Naive thymus-derived CD8-positive, alpha-beta T cell (primary cell): ENCODE data around the gene CCDC88A. TPM values are rescaled to one million over a fixed set of nuclear protein-coding genes. Genes with fewer than 3 reads are reported as not detected.

Source experiments
- ATAC-seq, 2 donors: fragments of 150-1000 bp; cut with Tn5 transposase in 1 of 2; sonication (Bioruptor Pico), chemical (Tn5 transposase) in 1 of 2; 1 replicate in 1 of 2; 2 replicates in 1 of 2; pipeline ENCODE4 v1.10.0; 2021; ENCODE audit warnings: mild to moderate bottlenecking in 2 of 2, moderate library complexity in 2 of 2
- POLR2A ChIA-PET: fragments of 350-600 bp; sonication (Branson Sonifier 250); formaldehyde crosslinking; loops from one replicate; lab custom pipeline; 2021; ENCODE audit warnings: antibody characterized with exemption; lab: Charles Lee
- DNase-seq, 10 donors: peaks; one replicate each; pipeline versions ENCODE4 v3.0.0 to v3.0.0-alpha.2; 2020 to 2022
- H3K27ac Mint-ChIP-seq, 10 donors: one replicate each; pipeline ENCODE4 v1.8.0; 2020 to 2022; ENCODE audit warnings: mild to moderate bottlenecking in 10 of 10, mixed read lengths in 10 of 10, moderate library complexity in 4 of 10, inconsistent platforms in 1 of 10
- H3K27me3 Mint-ChIP-seq, 5 donors: one replicate each; pipeline ENCODE4 v1.8.0; 2021 to 2022; ENCODE audit warnings: mixed read lengths in 5 of 5
- H3K36me3 Mint-ChIP-seq, 3 donors: one replicate each; pipeline ENCODE4 v1.8.0; 2020 to 2022; ENCODE audit warnings: mixed read lengths in 3 of 3, mild to moderate bottlenecking in 2 of 3, inconsistent platforms in 1 of 3
- H3K4me1 Mint-ChIP-seq, 4 donors: one replicate each; pipeline ENCODE4 v1.8.0; 2021 to 2022; ENCODE audit warnings: mixed read lengths in 4 of 4
- H3K4me3 Mint-ChIP-seq, 10 donors: one replicate each; pipeline ENCODE4 v1.8.0; 2020 to 2022; ENCODE audit warnings: mild to moderate bottlenecking in 10 of 10, mixed read lengths in 10 of 10, moderate library complexity in 6 of 10, inconsistent platforms in 1 of 10
- H3K9me3 Mint-ChIP-seq, 9 donors: one replicate each; pipeline ENCODE4 v1.8.0; 2020 to 2022; ENCODE audit warnings: mixed read lengths in 9 of 9, mild to moderate bottlenecking in 3 of 9, inconsistent platforms in 1 of 9, moderate library complexity in 1 of 9
- polyA plus RNA-seq, 3 donors: library from polyadenylated mRNA; unstranded; fragments of 300-500 nt; fragmentation: Illumina TruSeq; gene quantifications; one replicate each; pipeline ENCODE4 v1.2.3, GENCODE V29; 2021
- total RNA-seq, 8 experiments: library from RNA in 2 of 8; stranded (reverse) in 2 of 8; gene quantifications; one replicate each; pipeline ENCODE4 v1.2.3 and lab custom pipeline; 2021 to 2026

Gene CCDC88A
- total and polyA plus RNA-seq, 5 experiments from 2014 or later: 0.87 to 26.1 (median 5.0) TPM

GRCh38 chr2:55441280-55441892, 21.7 kb upstream of the CCDC88A start:
- ATAC-seq (no peak), DNase-seq (no peak)
- no peaks in the 10 kb centered on the region for H3K4me1 Mint-ChIP-seq
- POLR2A ChIA-PET: no interaction called here
- H3K9me3 Mint-ChIP-seq: no peaks in the 10 kb centered on the region
- peaks cover 0 to 3% (median 0%) of the 10 kb centered on the region in 3 donors for H3K36me3 Mint-ChIP-seq
- H3K27ac Mint-ChIP-seq: no peak overlapping the region
- H3K27me3 Mint-ChIP-seq: peaks cover 4 to 8% (median 7%) of the 10 kb centered on the region in 5 donors
- no peak overlapping the region for H3K4me3 Mint-ChIP-seq

- H3K27me3 Mint-ChIP-seq: peaks cover 0 to 8% (median 4%) of the 10 kb centered on the region in 5 donors
- H3K36me3 Mint-ChIP-seq: peaks cover 0 to 3% (median 0%) of the 10 kb centered on the region in 3 donors
- H3K4me1 Mint-ChIP-seq: no peaks in the 10 kb centered on the region
- H3K27ac Mint-ChIP-seq: peak overlapping the region in 1 of 10 donors; percentile 34
- no peak for DNase-seq
- no peak overlapping the region for H3K4me3 Mint-ChIP-seq
- ATAC-seq: no peak
- no peaks in the 10 kb centered on the region for H3K9me3 Mint-ChIP-seq
- POLR2A ChIA-PET: no interaction called here
These were observed 19.4 kb upstream of the CCDC88A start for GRCh38 chr2:55439101-55439397.

- Mint-ChIP-seq H3K4me3 (no peak overlapping the region), H3K27me3 (peaks cover 0 to 8% (median 4%) of the 10 kb centered on the region in 5 donors), H3K4me1 (no peaks in the 10 kb centered on the region), H3K27ac (peak overlapping the region in 1 of 10 donors; percentile 34), H3K9me3 (no peaks in the 10 kb centered on the region), H3K36me3 (peaks cover 0 to 3% (median 0%) of the 10 kb centered on the region in 3 donors)
- POLR2A ChIA-PET: no interaction called here
- ATAC-seq (no peak), DNase-seq (no peak)
These were observed 18.9 kb upstream of the CCDC88A start for GRCh38 chr2:55438391-55439100.

GRCh38 chr2:55437515-55438390, 18.1 kb upstream of the CCDC88A start:
- peaks cover 0 to 3% (median 0%) of the 10 kb centered on the region in 3 donors for H3K36me3 Mint-ChIP-seq
- ATAC-seq: no peak
- POLR2A ChIA-PET: no interaction called here
- H3K9me3 Mint-ChIP-seq: no peaks in the 10 kb centered on the region
- no peak overlapping the region for H3K27ac Mint-ChIP-seq
- H3K4me3 Mint-ChIP-seq: no peak overlapping the region
- H3K4me1 Mint-ChIP-seq: no peaks in the 10 kb centered on the region
- peaks cover 0 to 8% (median 4%) of the 10 kb centered on the region in 5 donors for H3K27me3 Mint-ChIP-seq
- DNase-seq: no peak

- DNase-seq (peak in 3 of 10 donors; percentile 32 to 47 (median 45)), ATAC-seq (peak; percentile 49 to 50)
- Mint-ChIP-seq H3K4me1 (no peaks in the 10 kb centered on the region), H3K9me3 (no peaks in the 10 kb centered on the region), H3K27ac (no peak overlapping the region), H3K27me3 (peaks cover 0 to 2% (median 0%) of the 10 kb centered on the region in 5 donors), H3K36me3 (no peaks in the 10 kb centered on the region), H3K4me3 (no peak overlapping the region)
- POLR2A ChIA-PET: no interaction called here
These were observed 12.4 kb upstream of the CCDC88A start for GRCh38 chr2:55431982-55432627.

- peaks cover 0 to 2% (median 0%) of the 10 kb centered on the region in 4 donors for H3K4me1 Mint-ChIP-seq
- no peak for DNase-seq
- POLR2A ChIA-PET: interaction anchor here (1.2 kb wide), 1 partner anchor 89 kb away, joined by 3 read pairs; the partner anchor contains the start of gene CFAP36
- no peak overlapping the region for H3K27ac Mint-ChIP-seq
- ATAC-seq: no peak
- no peaks in the 10 kb centered on the region for H3K9me3 Mint-ChIP-seq
- H3K36me3 Mint-ChIP-seq: no peaks in the 10 kb centered on the region
- H3K27me3 Mint-ChIP-seq: peaks cover 2 to 10% (median 5%) of the 10 kb centered on the region in 5 donors
- no peak overlapping the region for H3K4me3 Mint-ChIP-seq
These were observed 10.7 kb upstream of the CCDC88A start for GRCh38 chr2:55430211-55430975.

- H3K27me3 Mint-ChIP-seq: peaks cover 2 to 13% (median 8%) of the 10 kb centered on the region in 5 donors
- POLR2A ChIA-PET: no interaction called here
- no peaks in the 10 kb centered on the region for H3K36me3 Mint-ChIP-seq
- no peak overlapping the region for H3K27ac Mint-ChIP-seq
- DNase-seq (no peak), ATAC-seq (no peak)
- H3K4me3 Mint-ChIP-seq: no peak overlapping the region
- peaks cover 0 to 5% (median 0%) of the 10 kb centered on the region in 4 donors for H3K4me1 Mint-ChIP-seq
- H3K9me3 Mint-ChIP-seq: no peaks in the 10 kb centered on the region
These were observed 8.6 kb upstream of the CCDC88A start for GRCh38 chr2:55428258-55428657.

- ATAC-seq (no peak), DNase-seq (no peak)
- Mint-ChIP-seq H3K27me3 (peaks cover 4 to 13% (median 8%) of the 10 kb centered on the region in 5 donors), H3K9me3 (no peaks in the 10 kb centered on the region), H3K4me3 (no peak overlapping the region), H3K27ac (peak overlapping the region in 1 of 10 donors; percentile 30), H3K4me1 (peaks cover 2 to 14% (median 6%) of the 10 kb centered on the region in 4 donors), H3K36me3 (no peaks in the 10 kb centered on the region)
- POLR2A ChIA-PET: no interaction called here
These were observed 5.8 kb upstream of the CCDC88A start for GRCh38 chr2:55425431-55425831.

- H3K4me1 Mint-ChIP-seq: peaks cover 9 to 29% (median 22%) of the 10 kb centered on the region in 4 donors
- H3K36me3 Mint-ChIP-seq: no peaks in the 10 kb centered on the region
- POLR2A ChIA-PET: no interaction called here
- ATAC-seq (no peak), DNase-seq (no peak)
- H3K4me3 Mint-ChIP-seq: no peak overlapping the region
- peaks cover 4 to 13% (median 5%) of the 10 kb centered on the region in 5 donors for H3K27me3 Mint-ChIP-seq
- H3K27ac Mint-ChIP-seq: peak overlapping the region in 1 of 10 donors; percentile 39
- H3K9me3 Mint-ChIP-seq: no peaks in the 10 kb centered on the region
These were observed 3.4 kb upstream of the CCDC88A start for GRCh38 chr2:55422876-55423665.

- Mint-ChIP-seq H3K9me3 (no peaks in the 10 kb centered on the region), H3K4me1 (peaks cover 9 to 35% (median 28%) of the 10 kb centered on the region in 4 donors), H3K4me3 (peak overlapping the region; percentile 32 to 97 (median 70)), H3K36me3 (no peaks in the 10 kb centered on the region), H3K27ac (peak overlapping the region in 4 of 10 donors; percentile 32 to 75 (median 64)), H3K27me3 (peaks cover 2 to 13% (median 5%) of the 10 kb centered on the region in 5 donors)
- DNase-seq (no peak), ATAC-seq (no peak)
- POLR2A ChIA-PET: no interaction called here
These were observed 1.7 kb upstream of the CCDC88A start for GRCh38 chr2:55421326-55421725.

GRCh38 chr2:55420871-55421270, 1.2 kb upstream of the CCDC88A start:
- ATAC-seq: no peak
- peak overlapping the region in 1 of 10 donors; percentile 32 for H3K27ac Mint-ChIP-seq
- POLR2A ChIA-PET: interaction anchor here (1.0 to 2.3 kb wide), 3 partner anchors 98 to 197 kb away, joined by 3 to 10 read pairs (median 9); partner anchors contain the start of genes CFAP36, CLHC1 and RPS27A

More at GRCh38 chr2:55420871-55421270, 1.2 kb upstream of the CCDC88A start:
- no peak for DNase-seq
- H3K36me3 Mint-ChIP-seq: no peaks in the 10 kb centered on the region
- peaks cover 0 to 9% (median 5%) of the 10 kb centered on the region in 5 donors for H3K27me3 Mint-ChIP-seq
- H3K4me3 Mint-ChIP-seq: peak overlapping the region; percentile 66 to 97 (median 94)
- no peaks in the 10 kb centered on the region for H3K9me3 Mint-ChIP-seq
- H3K4me1 Mint-ChIP-seq: peaks cover 9 to 39% (median 31%) of the 10 kb centered on the region in 4 donors
